ENCODE results near the gene SERPING1. TPM values are rescaled to one million over a fixed set of nuclear protein-coding genes. Genes with fewer than 3 reads are reported as not detected.

The SERPING1 gene
- polyA plus RNA-seq (0.22 TPM in 1 of 2 replicates, not detected in the other), polyA minus RNA-seq (0.49 TPM in 1 of 2 replicates, not detected in the other)

DNA sequence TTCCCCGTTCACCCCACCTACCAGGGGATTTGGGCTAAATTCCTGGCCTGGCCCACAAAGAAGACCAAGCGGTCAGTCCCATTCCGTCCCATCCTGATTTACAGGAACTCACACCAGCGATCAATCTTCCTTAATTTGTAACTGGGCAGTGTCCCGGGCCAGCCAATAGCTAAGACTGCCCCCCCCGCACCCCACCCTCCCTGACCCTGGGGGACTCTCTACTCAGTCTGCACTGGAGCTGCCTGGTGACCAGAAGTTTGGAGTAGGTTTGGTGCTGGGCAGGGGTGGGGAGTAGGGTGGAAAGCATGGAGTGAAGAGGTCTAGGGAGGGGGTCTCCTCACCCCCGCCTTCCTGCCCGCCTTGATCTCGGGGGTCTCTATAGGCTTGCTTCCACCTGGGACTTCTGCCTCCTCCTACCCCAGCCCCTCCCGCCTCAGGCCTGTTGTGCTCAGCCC is at the start of gene SERPING1:
SERPING1 (plus strand) TSS at position 225 of the 455 bp plus-strand sequence. CDS start 586 bp downstream, outside the sequence.
- TF ChIP-seq SMC3 (conservative IDR thresholded peaks at IDR 0.05; ENCODE audit: poor library complexity), result no peak
- no peak for TF ChIP-seq EP300 (conservative IDR thresholded peaks at IDR 0.05; ENCODE audit: poor library complexity, severe bottlenecking)
- no peak for TF ChIP-seq MXI1 (conservative IDR thresholded peaks at IDR 0.05; ENCODE audit: poor library complexity, severe bottlenecking)
- no peak for TF ChIP-seq RAD21 (conservative IDR thresholded peaks at IDR 0.05)
- TF ChIP-seq TAF1 (IDR thresholded peaks at IDR 0.05; ENCODE audit: low read depth), result no peak
- TF ChIP-seq EZH2 (IDR thresholded peaks at IDR 0.05; ENCODE audit: borderline replicate concordance, insufficient read depth, low read length, poor library complexity, severe bottlenecking), result no peak
- TF ChIP-seq, protein P1, sequence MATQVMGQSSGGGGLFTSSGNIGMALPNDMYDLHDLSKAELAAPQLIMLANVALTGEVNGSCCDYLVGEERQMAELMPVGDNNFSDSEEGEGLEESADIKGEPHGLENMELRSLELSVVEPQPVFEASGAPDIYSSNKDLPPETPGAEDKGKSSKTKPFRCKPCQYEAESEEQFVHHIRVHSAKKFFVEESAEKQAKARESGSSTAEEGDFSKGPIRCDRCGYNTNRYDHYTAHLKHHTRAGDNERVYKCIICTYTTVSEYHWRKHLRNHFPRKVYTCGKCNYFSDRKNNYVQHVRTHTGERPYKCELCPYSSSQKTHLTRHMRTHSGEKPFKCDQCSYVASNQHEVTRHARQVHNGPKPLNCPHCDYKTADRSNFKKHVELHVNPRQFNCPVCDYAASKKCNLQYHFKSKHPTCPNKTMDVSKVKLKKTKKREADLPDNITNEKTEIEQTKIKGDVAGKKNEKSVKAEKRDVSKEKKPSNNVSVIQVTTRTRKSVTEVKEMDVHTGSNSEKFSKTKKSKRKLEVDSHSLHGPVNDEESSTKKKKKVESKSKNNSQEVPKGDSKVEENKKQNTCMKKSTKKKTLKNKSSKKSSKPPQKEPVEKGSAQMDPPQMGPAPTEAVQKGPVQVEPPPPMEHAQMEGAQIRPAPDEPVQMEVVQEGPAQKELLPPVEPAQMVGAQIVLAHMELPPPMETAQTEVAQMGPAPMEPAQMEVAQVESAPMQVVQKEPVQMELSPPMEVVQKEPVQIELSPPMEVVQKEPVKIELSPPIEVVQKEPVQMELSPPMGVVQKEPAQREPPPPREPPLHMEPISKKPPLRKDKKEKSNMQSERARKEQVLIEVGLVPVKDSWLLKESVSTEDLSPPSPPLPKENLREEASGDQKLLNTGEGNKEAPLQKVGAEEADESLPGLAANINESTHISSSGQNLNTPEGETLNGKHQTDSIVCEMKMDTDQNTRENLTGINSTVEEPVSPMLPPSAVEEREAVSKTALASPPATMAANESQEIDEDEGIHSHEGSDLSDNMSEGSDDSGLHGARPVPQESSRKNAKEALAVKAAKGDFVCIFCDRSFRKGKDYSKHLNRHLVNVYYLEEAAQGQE (IDR thresholded peaks at IDR 0.05; ENCODE audit: borderline replicate concordance), result no peak
- TF ChIP-seq POLR2AphosphoS5 (IDR thresholded peaks at IDR 0.05), result no peak
- TF ChIP-seq, protein P2, sequence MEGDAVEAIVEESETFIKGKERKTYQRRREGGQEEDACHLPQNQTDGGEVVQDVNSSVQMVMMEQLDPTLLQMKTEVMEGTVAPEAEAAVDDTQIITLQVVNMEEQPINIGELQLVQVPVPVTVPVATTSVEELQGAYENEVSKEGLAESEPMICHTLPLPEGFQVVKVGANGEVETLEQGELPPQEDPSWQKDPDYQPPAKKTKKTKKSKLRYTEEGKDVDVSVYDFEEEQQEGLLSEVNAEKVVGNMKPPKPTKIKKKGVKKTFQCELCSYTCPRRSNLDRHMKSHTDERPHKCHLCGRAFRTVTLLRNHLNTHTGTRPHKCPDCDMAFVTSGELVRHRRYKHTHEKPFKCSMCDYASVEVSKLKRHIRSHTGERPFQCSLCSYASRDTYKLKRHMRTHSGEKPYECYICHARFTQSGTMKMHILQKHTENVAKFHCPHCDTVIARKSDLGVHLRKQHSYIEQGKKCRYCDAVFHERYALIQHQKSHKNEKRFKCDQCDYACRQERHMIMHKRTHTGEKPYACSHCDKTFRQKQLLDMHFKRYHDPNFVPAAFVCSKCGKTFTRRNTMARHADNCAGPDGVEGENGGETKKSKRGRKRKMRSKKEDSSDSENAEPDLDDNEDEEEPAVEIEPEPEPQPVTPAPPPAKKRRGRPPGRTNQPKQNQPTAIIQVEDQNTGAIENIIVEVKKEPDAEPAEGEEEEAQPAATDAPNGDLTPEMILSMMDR (IDR thresholded peaks at IDR 0.05; ENCODE audit: poor library complexity, severe bottlenecking), result no peak
- no peak within 1 kb of the TSS for H3K4me2 ChIP-seq (ENCODE audit: low read length)
- no peak within 1 kb of the TSS for H2AFZ ChIP-seq (ENCODE audit: low read depth, low read length)
- H3K9me2 ChIP-seq (ENCODE audit: insufficient read depth, low read length), result no peaks in the 10 kb centered on the region
- no peaks in the 10 kb centered on the region for H3K9me3 ChIP-seq (ENCODE audit: low read length)
- H3K36me3 ChIP-seq (ENCODE audit: insufficient read depth, low read length), result no peaks in the 10 kb centered on the region
- H3K4me3 ChIP-seq (ENCODE audit: low read length), result peak within 1 kb of the TSS; percentile 42
- no peaks in the 10 kb centered on the region for H4K20me1 ChIP-seq (ENCODE audit: insufficient read depth)
- H3K27me3 ChIP-seq (ENCODE audit: insufficient read depth, low read depth, low read length), result no peaks in the 10 kb centered on the region
- H3F3A ChIP-seq (ENCODE audit: insufficient read depth, low read length, poor library complexity, severe bottlenecking), result no peaks in the 10 kb centered on the region
- no peak within 1 kb of the TSS for H3K27ac ChIP-seq (ENCODE audit: low read length)
- H3K79me2 ChIP-seq (replicated peaks; ENCODE audit: insufficient read depth, low read length), result no peaks in the 10 kb centered on the region
- no peak within 1 kb of the TSS for H3K9ac ChIP-seq (ENCODE audit: low read length)

DNA sequence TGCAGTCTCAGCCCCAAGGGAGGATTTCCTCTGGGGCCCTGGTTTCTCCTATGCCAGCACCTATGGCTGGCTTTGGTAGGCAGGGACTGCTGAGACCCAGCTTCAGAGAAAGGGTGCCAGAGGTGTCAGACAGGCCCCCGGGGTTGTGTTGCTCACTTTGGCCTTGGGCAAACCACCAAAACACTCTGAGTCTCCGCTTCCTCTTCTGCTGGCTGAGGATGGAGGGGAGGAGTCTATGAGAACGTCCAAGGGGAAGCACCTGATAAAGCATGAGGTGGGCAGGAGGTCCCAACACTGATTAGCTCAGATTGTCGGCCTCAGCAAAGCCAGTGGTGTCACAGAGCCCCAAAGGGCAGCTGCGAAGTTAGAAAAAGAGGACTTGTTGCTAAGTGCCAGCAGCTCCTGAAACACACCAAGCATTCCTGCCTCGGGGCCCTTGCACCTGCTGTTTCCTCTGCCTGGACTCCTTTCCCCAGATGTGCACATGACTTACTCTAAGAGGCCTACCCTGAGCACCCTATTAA is 49.6 kb upstream of the SERPING1 start:
- Histone ChIP-seq H4K20me1 (ENCODE audit: insufficient read depth) (no peaks in the 10 kb centered on the region), H3K79me2 (replicated peaks; ENCODE audit: insufficient read depth, low read length) (no peaks in the 10 kb centered on the region), H3K27me3 (ENCODE audit: insufficient read depth, low read depth, low read length) (no peaks in the 10 kb centered on the region), H3K4me2 (ENCODE audit: low read length) (no peak overlapping the region), H3F3A (ENCODE audit: insufficient read depth, low read length, poor library complexity, severe bottlenecking) (no peaks in the 10 kb centered on the region), H3K4me3 (ENCODE audit: low read length) (no peak overlapping the region), H3K27ac (ENCODE audit: low read length) (no peak overlapping the region), H2AFZ (ENCODE audit: low read depth, low read length) (no peak overlapping the region), H3K9me3 (ENCODE audit: low read length) (no peaks in the 10 kb centered on the region), H3K36me3 (ENCODE audit: insufficient read depth, low read length) (no peaks in the 10 kb centered on the region), H3K9me2 (ENCODE audit: insufficient read depth, low read length) (no peaks in the 10 kb centered on the region), H3K9ac (ENCODE audit: low read length) (no peak overlapping the region)
- TF ChIP-seq TAF1 (IDR thresholded peaks at IDR 0.05; ENCODE audit: low read depth), result no peak
- TF ChIP-seq POLR2AphosphoS5 (IDR thresholded peaks at IDR 0.05), result no peak
- TF ChIP-seq MXI1 (conservative IDR thresholded peaks at IDR 0.05; ENCODE audit: poor library complexity, severe bottlenecking), result no peak
- TF ChIP-seq EZH2 (IDR thresholded peaks at IDR 0.05; ENCODE audit: borderline replicate concordance, insufficient read depth, low read length, poor library complexity, severe bottlenecking), result no peak
- TF ChIP-seq, protein P2 (IDR thresholded peaks at IDR 0.05; ENCODE audit: poor library complexity, severe bottlenecking), result no peak
- no peak for TF ChIP-seq EP300 (conservative IDR thresholded peaks at IDR 0.05; ENCODE audit: poor library complexity, severe bottlenecking)
- TF ChIP-seq, protein P1 (IDR thresholded peaks at IDR 0.05; ENCODE audit: borderline replicate concordance), result no peak
- no peak for TF ChIP-seq SMC3 (conservative IDR thresholded peaks at IDR 0.05; ENCODE audit: poor library complexity)
- no peak for TF ChIP-seq RAD21 (conservative IDR thresholded peaks at IDR 0.05)
